ENCODE results near the gene SYNE1.
"Not testable (repeated sequence)": the region's sequence is repeated elsewhere in the genome, so short reads cannot be mapped to it uniquely, and the experiment has no call there.

SYNE1 gene

DNA sequence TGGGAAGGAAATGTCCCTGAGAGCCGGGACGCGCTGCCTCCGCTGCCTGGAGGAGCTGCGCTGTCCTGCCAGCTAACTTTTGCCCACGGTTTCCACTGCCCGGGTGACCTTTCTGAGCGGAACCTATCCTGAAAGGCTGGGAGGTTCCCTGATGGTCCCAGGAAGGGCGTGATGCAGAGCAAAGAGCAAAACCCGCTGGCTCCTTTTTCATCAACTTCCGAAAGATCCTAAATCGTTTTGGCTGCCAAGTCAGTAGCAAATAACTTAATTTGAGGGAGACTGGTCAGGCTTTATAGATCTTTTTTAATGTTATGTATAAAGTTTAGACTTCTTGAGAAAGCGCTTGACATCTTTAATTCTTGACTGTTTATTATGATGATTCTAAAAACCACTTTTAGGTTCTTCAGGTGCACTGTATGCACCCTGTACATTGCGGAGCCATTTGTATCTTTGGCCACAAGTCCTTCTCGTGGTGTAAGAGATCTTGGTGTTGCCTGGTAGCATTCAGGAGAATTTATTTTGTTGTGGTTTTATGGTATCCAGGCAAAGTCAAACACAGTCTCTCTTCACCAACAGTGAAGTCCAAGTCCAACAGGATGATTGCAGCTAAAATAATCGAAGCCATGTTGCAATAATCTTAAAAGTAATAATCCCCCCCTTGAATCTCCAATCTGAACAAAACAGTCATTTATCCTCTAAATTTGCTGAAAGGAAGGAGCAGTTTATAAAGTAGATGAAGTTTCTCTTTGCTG, at the start of gene SYNE1:
Gene SYNE1, minus strand, starts transcription at position 67 of the 752 bp plus-strand sequence. CDS start 9,031 bp downstream, outside the sequence.
- DNase-seq = no peak

DNA sequence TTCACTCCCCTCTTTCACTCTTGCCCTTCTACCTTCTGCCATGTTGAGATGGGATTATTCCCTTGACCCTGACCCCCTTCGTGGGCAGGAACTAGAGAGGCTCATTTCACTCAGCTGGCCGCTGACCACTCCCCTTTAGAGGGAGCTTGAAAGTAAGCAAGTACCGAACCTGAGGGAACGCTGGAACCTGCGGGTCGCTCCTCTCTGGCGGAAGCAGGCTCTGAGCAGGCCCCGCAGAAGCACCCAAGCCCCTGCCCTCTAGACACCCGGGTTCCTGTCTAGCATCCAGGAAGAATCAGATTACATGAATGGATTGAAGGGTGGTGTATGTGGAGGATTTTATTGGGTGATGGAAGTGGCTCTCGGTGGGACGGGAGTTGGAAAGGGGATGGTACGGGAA, 48.7 kb upstream of the SYNE1 start:
- DNase-seq = no peak

- DNase-seq = not testable (repeated sequence)
Observed at GRCh38 chr6:152682935-152683334, 45.8 kb upstream of the SYNE1 start.

DNA sequence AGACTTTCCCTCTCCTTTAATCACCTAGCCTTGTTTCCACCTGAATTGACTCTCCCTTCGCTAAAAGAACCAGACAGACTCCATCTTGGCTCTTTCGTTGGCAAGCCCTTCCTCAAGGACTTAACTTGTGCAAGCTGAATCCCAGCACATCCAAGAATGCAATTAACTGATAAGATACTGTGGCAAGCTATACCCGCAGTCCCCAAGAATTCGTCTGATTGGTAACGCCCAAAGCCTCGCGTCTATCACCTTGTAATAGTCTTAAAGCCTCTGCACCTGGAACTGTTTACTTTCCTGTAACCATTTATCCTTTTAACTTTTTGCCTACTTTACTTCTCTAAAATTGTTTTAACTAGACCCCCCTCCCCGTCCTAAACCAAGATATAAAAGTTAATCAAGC, 45.0 kb upstream of the SYNE1 start:
- DNase-seq = no peak

- DNase-seq = no peak
Observed at GRCh38 chr6:152680879-152681517, 43.8 kb upstream of the SYNE1 start.

DNA sequence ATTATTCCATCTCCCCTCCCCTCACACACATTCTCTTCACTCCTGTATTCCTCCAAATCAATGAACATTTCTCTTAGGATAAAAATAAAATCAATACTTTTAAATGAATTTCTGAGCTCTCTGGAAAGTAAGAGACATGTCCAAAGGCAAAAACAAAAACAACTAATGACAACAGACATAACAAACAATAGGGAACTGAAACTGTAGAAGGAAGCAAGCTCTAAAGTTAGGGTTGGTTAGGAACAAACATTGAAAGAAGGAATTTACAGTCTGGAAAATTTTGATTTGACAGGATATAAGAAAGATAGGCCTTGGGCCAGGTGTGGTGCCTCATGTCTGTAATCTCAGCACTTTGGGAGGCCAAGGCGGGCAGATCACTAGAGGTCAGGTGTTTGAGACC, 43.0 kb upstream of the SYNE1 start:
- no peak for DNase-seq

- no peak for DNase-seq
Observed at GRCh38 chr6:152673236-152673635, 36.1 kb upstream of the SYNE1 start.

DNA sequence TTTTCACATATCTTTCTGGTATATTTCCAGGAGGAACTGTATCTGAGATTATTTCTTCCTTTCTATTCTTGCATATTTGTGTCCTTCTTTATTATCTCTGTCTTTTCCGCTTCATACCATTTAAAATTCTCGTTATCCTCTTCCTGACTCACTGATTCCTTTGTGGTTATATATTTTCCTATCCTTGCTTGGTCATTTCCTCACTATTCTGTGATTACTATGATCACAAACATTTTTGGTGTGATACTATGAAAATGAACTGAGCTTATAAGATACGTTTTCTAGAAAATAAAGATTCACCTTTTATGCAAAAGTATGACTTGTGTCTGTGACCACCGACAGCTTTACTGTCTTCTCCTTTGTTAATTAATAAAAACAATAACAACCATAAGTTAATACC, 34.0 kb upstream of the SYNE1 start:
- no peak for DNase-seq

DNA sequence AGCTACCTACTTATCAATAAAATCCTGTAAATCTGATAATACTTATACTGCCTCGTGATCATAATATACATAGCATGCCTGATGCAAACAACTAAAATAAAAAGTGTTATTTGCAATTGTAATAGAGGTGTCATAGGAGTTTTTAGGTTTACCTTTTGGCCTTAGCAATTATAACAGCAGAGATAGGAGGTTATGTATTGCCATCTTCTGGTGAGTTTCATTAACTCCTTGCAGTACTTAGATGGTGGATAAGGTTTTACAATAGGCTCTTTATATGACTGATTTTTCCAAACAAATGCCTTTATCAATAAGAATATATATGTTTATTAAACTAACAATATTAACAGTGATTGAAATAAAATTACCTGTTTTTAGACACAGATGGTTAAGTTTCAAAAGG, 32.7 kb upstream of the SYNE1 start:
- DNase-seq = no peak

GRCh38 chr6:152661776-152662175, 24.6 kb upstream of the SYNE1 start:
- DNase-seq = no peak

GRCh38 chr6:152651986-152652385, 14.8 kb upstream of the SYNE1 start:
- no peak for DNase-seq

DNA sequence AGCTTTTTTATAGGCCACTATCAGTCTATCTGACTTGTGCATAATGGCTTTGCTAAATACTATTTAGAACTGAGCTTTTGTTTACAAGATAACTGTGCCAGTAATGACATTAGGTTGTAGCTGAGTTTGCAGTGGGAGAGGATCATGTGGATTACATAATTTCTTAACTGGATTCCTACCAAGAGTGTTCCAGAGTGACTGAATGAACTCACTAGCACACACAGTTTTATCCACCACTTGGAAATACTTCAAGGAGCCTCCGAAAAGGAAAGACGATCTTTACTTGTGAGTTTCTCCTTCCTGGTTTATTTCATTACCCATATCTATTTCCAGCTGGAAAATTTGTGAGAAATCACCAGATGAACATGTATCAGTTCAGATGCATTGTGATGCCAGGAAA, 10.9 kb upstream of the SYNE1 start:
- no peak for DNase-seq

DNA sequence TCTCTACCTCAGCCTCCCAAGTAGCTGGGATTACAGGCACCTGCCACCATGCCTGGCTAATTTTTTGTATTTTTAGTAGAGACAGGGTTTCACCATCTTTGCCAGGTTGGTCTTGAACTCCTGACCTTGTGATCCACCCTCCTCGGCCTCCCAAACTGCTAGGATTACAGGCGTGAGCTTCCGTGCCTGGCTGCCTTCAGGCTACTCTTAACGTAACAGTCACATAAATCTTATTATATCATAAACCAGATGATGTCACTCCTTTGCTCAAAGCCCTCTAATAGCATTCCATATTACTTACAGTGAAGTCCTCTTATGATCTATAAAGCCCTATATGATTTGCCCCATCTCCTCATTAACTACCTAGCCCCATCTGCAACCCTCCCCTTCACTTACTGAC, 9.6 kb upstream of the SYNE1 start:
- not testable (repeated sequence) for DNase-seq

DNA sequence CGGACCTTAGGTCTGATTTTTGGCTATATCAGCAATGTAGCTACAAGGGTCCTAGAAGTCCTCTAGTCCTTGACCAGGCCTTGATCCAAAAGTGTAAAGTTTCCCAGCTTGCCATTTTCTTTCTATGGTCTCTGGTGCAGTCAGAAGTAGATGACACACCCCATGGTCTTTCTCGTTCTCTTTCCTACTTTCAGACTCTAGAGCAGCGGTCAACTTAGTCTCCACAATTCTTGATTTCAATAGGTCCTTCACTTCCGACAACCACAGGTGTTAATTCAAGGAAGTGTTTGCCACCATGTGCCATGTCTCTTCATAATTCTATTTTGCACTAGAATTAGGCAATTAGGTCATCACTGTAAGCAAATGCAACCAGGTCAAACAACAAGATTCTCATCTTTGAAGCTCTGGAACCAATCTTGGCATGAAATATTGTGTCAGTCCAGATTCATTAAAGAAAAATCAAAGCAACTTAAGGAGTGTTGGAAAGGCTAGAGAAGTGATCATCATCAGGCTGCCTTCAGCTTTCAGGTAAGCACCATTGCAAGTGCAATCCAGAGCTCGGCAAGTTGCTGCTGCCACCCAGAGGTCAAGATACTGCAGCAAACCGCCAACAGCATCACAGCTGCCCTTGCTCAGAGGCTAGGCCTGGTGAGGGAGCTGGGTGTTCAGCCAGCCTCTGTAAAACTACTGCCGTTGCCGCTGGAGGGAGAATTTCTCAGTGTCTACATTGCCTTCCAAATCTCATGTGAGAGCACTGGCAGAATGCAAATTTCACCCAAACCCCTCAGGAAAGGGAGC, 5.6 kb upstream of the SYNE1 start:
- peak; percentile 45 for DNase-seq

DNA sequence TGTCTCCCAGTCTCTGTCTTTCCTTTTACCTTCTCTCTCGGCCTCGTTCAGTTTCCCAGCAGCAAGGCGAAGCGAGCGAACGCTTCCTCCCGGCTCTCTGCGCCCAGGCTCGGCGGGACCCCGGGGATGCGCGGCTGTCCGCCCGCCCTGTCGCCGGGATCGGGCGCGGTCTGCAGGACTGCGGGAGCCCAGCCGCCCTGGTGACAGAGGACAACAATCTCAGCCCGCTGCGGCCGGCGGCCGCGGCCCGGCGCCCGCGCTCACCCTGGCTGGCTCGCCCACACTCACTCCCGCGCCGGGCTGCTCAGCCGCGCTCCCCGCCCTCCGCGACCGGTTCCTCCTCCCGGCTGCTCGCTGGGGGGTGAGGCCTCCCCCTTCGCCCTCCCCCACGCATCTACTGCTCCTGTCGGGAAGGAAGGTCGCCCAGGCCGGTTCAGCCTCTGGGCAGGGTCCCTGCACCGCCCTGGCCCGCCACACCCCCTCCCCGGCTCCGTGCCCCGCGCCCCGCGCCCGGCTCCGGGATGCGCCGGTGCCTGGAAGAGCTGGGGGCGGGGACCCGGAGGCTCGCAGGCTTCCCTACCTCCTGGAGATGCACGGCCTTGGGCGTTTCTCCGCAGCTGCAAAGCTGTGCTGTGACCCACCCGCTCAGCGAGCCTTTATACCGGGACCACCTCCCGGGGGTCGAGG, 410 bp downstream of the SYNE1 start:
- no peak for DNase-seq

GRCh38 chr6:152636021-152636608, 1.0 kb downstream of the SYNE1 start:
- no peak for DNase-seq

- DNase-seq = no peak
Observed at GRCh38 chr6:152634773-152635172, 2.4 kb downstream of the SYNE1 start.

- no peak for DNase-seq
Observed at GRCh38 chr6:152632121-152632782, 4.9 kb downstream of the SYNE1 start.

GRCh38 chr6:152631376-152631775, 5.8 kb downstream of the SYNE1 start:
- no peak for DNase-seq

- DNase-seq = no peak
Observed at GRCh38 chr6:152630832-152631231, 6.3 kb downstream of the SYNE1 start.

DNA sequence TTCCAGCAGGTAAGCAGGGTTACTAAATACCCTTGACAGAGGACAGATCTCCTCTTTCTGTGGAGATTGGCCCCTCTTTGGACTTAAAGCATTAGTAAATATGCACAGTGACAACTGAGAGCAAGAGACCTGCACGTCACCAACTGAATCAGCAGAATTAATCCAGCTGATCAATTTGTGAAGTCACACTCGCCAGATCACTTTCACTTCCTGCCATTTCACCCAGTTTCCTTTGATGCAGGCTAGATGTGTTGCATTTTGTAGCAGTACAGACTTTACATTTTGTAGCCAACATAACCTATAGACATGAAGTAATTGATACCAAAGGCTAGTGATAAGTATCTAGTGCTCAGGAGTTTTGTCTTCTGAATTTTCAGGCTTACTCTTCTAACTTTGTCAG, 11.9 kb downstream of the SYNE1 start:
- DNase-seq = no peak

GRCh38 chr6:152614776-152615175, 22.4 kb downstream of the SYNE1 start:
- not testable (repeated sequence) for DNase-seq

All from NCI-H510A (cell line).